ENCODE measurements around the gene DAND5.
A peak's percentile ranks its signal among the peaks of the same experiment; 100 is the strongest.
"Not testable (repeated sequence)": the region's sequence is repeated elsewhere in the genome, so short reads cannot be mapped to it uniquely, and the experiment has no call there.

The DAND5 gene

DNA sequence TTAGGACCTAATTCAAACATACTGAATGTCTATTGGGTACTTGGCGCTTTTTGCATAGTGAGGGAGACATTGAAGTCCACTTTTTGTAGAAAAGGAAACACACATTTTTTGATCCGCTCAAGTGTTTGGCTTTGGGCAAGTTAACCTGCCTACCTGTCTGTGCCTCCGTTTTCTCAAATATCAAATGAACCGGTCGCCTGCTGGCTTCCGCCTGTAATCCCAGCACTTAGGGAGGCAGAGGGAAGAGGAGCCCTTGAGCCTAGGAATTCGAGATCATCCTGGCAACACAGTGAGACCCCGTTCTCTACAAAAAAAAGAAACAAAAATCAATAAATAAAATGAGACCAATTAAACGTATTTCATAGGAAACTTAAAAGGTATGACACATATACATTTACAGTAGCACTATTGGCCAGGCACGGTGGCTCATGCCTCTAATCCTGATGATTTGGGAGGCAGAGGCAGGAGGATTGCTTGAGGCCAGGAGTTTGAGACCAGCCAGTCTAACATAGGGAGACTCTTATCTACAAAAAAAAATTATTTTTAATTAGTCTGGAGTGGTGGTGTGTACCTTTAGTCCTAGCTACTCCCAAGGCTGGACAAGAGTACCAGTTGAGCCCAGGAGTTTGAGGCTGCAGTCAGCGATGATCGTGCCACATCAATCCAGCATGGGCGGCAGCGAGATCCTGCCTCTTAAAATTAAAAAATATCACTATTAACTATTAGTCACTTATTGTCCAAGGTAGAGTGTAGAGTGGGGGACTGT lies 22.5 kb upstream of the DAND5 start:
- TF ChIP-seq, protein P1, sequence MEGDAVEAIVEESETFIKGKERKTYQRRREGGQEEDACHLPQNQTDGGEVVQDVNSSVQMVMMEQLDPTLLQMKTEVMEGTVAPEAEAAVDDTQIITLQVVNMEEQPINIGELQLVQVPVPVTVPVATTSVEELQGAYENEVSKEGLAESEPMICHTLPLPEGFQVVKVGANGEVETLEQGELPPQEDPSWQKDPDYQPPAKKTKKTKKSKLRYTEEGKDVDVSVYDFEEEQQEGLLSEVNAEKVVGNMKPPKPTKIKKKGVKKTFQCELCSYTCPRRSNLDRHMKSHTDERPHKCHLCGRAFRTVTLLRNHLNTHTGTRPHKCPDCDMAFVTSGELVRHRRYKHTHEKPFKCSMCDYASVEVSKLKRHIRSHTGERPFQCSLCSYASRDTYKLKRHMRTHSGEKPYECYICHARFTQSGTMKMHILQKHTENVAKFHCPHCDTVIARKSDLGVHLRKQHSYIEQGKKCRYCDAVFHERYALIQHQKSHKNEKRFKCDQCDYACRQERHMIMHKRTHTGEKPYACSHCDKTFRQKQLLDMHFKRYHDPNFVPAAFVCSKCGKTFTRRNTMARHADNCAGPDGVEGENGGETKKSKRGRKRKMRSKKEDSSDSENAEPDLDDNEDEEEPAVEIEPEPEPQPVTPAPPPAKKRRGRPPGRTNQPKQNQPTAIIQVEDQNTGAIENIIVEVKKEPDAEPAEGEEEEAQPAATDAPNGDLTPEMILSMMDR (IDR thresholded peaks at IDR 0.05; ENCODE audit: low read length, missing control alignments) = no peak
- DNase-seq (ENCODE audit: low read depth) = no peak
- H3K4me3 ChIP-seq (replicated peaks; ENCODE audit: low read depth, low read length) = peak overlapping the region; percentile 72

DNA sequence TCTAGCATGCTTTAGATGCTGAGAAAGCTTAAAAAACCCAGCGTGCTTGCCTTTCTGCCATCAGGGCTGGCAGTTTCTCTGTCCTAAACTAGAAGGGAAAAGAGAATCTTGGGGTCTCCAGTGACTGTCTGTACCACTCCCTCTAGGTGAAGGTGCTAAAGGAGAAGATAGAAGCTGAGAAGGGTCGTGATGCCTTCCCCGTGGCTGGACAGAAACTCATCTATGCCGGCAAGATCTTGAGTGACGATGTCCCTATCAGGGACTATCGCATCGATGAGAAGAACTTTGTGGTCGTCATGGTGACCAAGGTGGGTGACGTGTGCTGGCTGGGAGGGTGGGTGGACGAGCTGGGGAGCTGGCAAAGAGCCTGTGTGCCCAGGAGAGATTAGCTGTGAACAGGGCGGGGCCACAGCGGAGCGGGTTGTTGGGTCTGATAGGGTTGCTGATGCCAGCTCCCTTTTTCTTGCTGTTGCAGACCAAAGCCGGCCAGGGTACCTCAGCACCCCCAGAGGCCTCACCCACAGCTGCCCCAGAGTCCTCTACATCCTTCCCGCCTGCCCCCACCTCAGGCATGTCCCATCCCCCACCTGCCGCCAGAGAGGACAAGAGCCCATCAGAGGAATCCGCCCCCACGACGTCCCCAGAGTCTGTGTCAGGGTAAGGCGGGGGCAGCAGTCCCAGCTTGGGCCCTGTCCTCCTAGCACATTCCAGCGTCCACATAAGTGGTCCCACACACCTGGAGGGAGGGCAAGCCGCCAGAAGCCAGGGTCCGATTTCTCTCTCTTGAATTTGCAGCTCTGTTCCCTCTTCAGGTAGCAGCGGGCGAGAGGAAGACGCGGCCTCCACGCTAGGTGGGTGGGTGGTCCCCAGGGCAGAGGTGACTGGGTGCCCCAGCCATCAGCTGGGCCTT lies 21.4 kb upstream of the DAND5 start:
- no peak overlapping the region for H3K4me3 ChIP-seq (replicated peaks; ENCODE audit: low read depth, low read length)
- TF ChIP-seq, protein P1 (IDR thresholded peaks at IDR 0.05; ENCODE audit: low read length, missing control alignments) = no peak
- DNase-seq (ENCODE audit: low read depth) = no peak

DNA sequence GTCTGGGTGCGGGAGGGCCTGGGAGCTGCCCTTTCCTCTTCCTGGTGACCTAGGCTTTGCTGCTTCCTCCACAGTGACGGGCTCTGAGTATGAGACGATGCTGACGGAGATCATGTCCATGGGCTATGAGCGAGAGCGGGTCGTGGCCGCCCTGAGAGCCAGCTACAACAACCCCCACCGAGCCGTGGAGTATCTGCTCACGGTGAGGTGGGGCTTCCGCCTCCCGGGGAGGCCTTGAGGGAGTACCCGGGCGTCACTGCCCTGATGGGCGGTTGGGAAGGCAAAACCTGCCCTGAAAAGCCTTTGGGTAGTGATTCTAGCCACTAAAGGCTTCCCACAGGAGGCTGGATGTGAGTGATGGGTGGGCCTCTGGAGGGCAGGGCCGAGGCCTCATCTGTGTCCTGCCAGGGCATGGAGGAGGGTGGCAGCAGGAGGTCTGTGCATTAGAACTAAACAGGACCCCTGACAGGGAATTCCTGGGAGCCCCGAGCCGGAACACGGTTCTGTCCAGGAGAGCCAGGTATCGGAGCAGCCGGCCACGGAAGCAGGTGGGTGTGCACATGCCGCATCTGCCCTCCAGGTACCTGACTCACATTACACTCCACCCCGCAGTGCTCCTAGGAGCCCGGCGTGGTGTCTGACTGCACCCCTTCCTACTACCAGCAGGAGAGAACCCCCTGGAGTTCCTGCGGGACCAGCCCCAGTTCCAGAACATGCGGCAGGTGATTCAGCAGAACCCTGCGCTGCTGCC lies 20.6 kb upstream of the DAND5 start:
- TF ChIP-seq, protein P1 (IDR thresholded peaks at IDR 0.05; ENCODE audit: low read length, missing control alignments) = no peak
- no peak for DNase-seq (ENCODE audit: low read depth)
- no peak overlapping the region for H3K4me3 ChIP-seq (replicated peaks; ENCODE audit: low read depth, low read length)

DNA sequence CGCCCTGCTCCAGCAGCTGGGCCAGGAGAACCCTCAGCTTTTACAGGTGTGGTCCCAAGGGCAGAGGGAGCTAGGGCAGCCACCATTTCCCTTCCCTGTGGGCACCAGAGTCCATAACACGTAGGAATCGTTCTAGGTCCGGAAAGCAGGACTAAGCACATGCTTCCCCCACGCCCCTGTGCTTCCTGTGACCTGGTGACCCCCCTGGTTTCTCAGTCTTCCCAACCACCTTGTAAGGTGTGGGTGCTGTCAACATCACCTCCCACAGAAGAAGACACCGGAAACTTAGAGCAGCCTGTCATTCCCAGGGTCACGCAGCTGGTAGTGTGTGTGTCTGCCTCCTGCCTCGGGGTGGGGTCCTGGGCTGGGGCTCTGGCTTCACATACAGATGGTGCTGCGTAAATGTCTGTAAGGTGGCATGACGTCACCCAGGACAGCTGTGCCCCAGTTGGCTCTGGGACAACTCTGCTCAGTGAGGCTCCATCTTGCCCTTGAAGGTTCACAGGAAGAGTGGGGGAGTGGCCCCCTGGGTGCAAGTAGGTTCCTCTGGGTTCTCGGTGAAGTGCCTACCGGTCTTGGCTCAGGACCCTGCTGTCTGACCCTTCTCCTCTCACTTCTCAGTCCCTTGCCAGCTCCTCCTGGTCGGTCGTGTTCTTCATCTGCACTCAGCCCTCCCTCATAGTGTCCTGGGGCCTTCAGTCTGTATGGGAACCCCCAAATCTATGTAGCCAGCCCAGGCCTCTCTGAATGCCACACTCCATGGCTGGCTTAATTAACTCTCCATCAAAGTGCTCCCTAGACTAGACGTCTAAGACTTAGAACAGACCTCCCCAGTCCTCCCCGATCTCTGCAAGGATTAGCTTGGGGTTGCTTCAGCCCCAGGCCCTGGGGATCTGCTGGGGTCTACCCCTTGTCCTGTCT lies 19.8 kb upstream of the DAND5 start:
- no peak overlapping the region for H3K4me3 ChIP-seq (replicated peaks; ENCODE audit: low read depth, low read length)
- DNase-seq (ENCODE audit: low read depth) = no peak
- TF ChIP-seq, protein P1 (IDR thresholded peaks at IDR 0.05; ENCODE audit: low read length, missing control alignments) = no peak

DNA sequence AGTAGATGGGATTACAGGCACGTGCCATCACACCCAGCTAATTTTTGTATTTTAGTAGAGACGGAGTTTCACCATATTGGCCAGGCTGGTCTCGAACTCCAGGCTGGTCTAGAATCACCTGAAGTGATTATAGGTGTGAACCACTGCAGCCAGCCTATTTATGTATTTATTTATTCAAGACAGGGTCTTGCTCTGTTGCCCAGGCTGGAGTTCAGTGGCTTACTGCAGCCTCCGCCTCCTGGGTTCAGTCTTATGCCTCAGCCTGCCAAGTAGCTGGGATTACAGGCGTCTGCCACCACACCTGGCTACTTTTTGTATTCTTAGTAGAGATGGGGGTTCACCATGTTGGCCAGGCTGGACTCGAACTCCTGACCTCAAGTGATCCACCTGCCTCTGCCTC lies 17.3 kb upstream of the DAND5 start:
- not testable (repeated sequence) for H3K4me3 ChIP-seq (replicated peaks; ENCODE audit: low read depth, low read length); DNase-seq (ENCODE audit: low read depth)

DNA sequence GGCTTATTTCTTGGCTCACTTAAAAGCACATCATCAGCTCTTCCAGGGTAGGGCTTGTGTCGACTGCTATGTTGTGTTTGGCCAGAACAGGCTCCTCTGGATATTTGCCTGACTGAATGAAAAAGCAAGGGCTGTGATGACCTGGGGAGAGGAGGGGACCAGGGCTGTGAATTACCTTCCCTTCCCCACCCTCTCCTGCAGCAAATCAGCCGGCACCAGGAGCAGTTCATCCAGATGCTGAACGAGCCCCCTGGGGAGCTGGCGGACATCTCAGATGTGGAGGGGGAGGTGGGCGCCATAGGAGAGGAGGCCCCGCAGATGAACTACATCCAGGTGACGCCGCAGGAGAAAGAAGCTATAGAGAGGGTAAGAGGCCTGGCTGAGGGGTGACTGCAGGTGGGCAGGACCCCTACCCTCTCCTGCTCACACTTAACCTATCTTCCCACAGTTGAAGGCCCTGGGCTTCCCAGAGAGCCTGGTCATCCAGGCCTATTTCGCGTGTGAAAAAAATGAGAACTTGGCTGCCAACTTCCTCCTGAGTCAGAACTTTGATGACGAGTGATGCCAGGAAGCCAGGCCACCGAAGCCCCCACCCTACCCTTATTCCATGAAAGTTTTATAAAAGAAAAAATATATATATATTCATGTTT lies 16.8 kb upstream of the DAND5 start:
- H3K4me3 ChIP-seq (replicated peaks; ENCODE audit: low read depth, low read length) = no peak overlapping the region
- peak; percentile 86 for DNase-seq (ENCODE audit: low read depth)
- TF ChIP-seq, protein P1 (IDR thresholded peaks at IDR 0.05; ENCODE audit: low read length, missing control alignments) = no peak

Data from fibroblast of pulmonary artery (primary cell).